Prostate gland (tissue), 2 donors: ENCODE measurements around the gene SLC44A5.
"Not testable (repeated sequence)": the region's sequence is repeated elsewhere in the genome, so short reads cannot be mapped to it uniquely, and the experiment has no call there.

ENCODE experiments used
- CTCF ChIP-seq, 4 experiments: fragments of 200-600 bp in 2 of 4; fragments of 450-650 bp in 2 of 4; sonication (generic) in 2 of 4; IDR thresholded peaks; 1 replicate in 3 of 4; 2 replicates in 1 of 4; pipeline ENCODE4 v1.5.1; 2016 to 2019; ENCODE audit warnings: antibody characterized with exemption in 4 of 4, mild to moderate bottlenecking in 2 of 4, moderate library complexity in 2 of 4
- POLR2A ChIP-seq: fragments of 450-650 bp; IDR thresholded peaks from one replicate; pipeline ENCODE4 v1.6.1; 2016; ENCODE audit warnings: antibody characterized with exemption, mild to moderate bottlenecking
- POLR2AphosphoS5 ChIP-seq: sonication (generic); formaldehyde crosslinking; IDR thresholded peaks from one replicate; pipeline ENCODE4 v1.6.1; 2017; ENCODE audit warnings: antibody characterized with exemption

- not testable (repeated sequence) for TF ChIP-seq CTCF (IDR thresholded peaks at IDR 0.05); POLR2A; POLR2AphosphoS5
Observed at GRCh38 chr1:75645153-75645552, 34.2 kb upstream of the SLC44A5 start.
